Activated CD4-positive, alpha-beta T cell treated with anti-CD3 and anti-CD28 coated beads for 48 hours (primary cell): ENCODE results near the gene PLD2.
"Not testable (repeated sequence)": the region's sequence is repeated elsewhere in the genome, so short reads cannot be mapped to it uniquely, and the experiment has no call there.

Experiments used
- DNase-seq: peaks from one replicate; pipeline ENCODE4 v3.0.0-alpha.2; 2020

The PLD2 gene

GRCh38 chr17:4795168-4795567 lies 11.8 kb upstream of the PLD2 start:
- no peak for DNase-seq

GRCh38 chr17:4796552-4796920 lies 10.4 kb upstream of the PLD2 start:
- peak; percentile 57 for DNase-seq

GRCh38 chr17:4800462-4801196 lies 6.3 kb upstream of the PLD2 start:
- no peak for DNase-seq

- DNase-seq = no peak
These were observed 4.7 kb upstream of the PLD2 start, which contains the start of gene C17orf114 for GRCh38 chr17:4802228-4802627. Gene C17orf114, minus strand, starts transcription at chr17:4802328.

- DNase-seq = peak; percentile 30
These were observed 536 bp upstream of the PLD2 start for GRCh38 chr17:4806456-4806776.

GRCh38 chr17:4807605-4808377 lies 839 bp downstream of the PLD2 start:
- DNase-seq = no peak

GRCh38 chr17:4808378-4808767 lies 1.4 kb downstream of the PLD2 start:
- no peak for DNase-seq

- DNase-seq = no peak
These were observed 3.8 kb downstream of the PLD2 start for GRCh38 chr17:4810696-4811290.

- DNase-seq = no peak
These were observed 4.5 kb downstream of the PLD2 start for GRCh38 chr17:4811471-4811870.

- no peak for DNase-seq
These were observed 5.7 kb downstream of the PLD2 start for GRCh38 chr17:4812690-4813089.

- DNase-seq = no peak
These were observed 8.2 kb downstream of the PLD2 start for GRCh38 chr17:4815043-4815675.

GRCh38 chr17:4816826-4817225 lies 9.9 kb downstream of the PLD2 start:
- no peak for DNase-seq

- DNase-seq = no peak
These were observed 11.3 kb downstream of the PLD2 start for GRCh38 chr17:4818276-4818675.

GRCh38 chr17:4822835-4823234 lies 15.9 kb downstream of the PLD2 start:
- DNase-seq = no peak

GRCh38 chr17:4823373-4824089 lies 16.6 kb downstream of the PLD2 start:
- DNase-seq = no peak

GRCh38 chr17:4827399-4827798 lies 20.4 kb downstream of the PLD2 start:
- DNase-seq = no peak

- DNase-seq = not testable (repeated sequence)
These were observed 25.9 kb downstream of the PLD2 start for GRCh38 chr17:4832829-4833177.

- peak; percentile 90 for DNase-seq
These were observed 26.4 kb downstream of the PLD2 start, which contains the start of gene MINK1 for GRCh38 chr17:4833178-4833940. Gene MINK1, plus strand, starts transcription at chr17:4833340. Its CDS starts 244 bp downstream, at chr17:4833584.

- DNase-seq = peak; percentile 24
These were observed 27.2 kb downstream of the PLD2 start for GRCh38 chr17:4833941-4834680.

- DNase-seq = no peak
These were observed 27.7 kb downstream of the PLD2 start for GRCh38 chr17:4834681-4835020.

- no peak for DNase-seq
These were observed 29.3 kb downstream of the PLD2 start for GRCh38 chr17:4836221-4836620.
